VCaP (cell line): Measurements from ENCODE around the gene HOXD1.

Experiments used
- H3K27ac ChIP-seq: fragments of 450-650 bp; 2 replicates; pipeline ENCODE4 v1.5.1; 2017
- TF ChIP-seq, protein P1 (sequence below): fragments of 450-650 bp; conservative IDR thresholded peaks from 2 replicates; pipeline ENCODE4 v1.5.1; 2017; ENCODE audit warnings: mild to moderate bottlenecking, moderate library complexity

Gene HOXD1

DNA sequence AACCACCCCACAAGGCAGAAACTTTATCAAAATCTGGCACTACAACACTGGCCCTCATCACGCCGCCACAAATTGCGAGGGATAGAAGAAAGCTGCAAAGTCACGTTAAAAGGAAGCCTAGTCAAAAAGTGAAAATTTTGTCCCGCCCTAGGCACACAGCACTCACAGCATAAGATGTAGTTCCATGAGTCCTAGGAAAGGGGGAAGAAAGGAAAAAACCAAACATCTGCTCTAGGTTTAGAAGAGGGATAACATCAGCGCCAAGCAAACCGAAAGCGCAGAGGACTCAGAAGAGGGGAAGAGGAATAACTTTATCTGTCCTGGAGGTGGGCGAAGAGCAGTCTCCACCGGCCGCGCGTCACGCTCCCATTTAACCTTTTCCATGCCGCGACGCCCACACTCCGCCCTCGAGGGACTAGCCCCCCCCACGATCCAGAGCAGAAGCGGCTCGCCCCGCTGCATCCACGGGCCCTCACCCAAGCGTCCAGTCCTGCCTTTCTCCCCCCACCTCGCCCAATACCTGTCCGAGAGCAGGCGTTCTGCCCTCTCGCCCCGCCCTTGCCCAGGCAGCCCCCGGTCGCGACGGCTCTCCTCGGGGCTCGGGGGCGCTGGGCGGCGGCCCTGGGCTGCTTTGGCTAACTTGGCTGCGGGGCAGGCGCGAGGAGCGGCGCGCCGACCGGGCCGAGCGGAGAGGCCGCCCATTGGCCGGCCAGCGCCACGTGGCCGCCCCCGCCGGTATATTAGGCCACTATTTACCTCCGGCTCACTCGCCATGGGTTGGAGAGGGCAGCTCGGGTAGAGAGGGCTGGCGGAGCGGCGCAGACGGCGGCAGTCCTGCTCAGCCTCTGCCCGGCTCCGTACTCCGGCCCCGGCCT, at the start of gene HOXD1:
Gene HOXD1, plus strand, starts transcription at position 770 of the 875 bp plus-strand sequence. CDS start 134 bp downstream, outside the sequence.
- H3K27ac ChIP-seq: peak within 1 kb of the TSS; percentile 52; the same call in 1 of the 2 replicates
- TF ChIP-seq, protein P1, sequence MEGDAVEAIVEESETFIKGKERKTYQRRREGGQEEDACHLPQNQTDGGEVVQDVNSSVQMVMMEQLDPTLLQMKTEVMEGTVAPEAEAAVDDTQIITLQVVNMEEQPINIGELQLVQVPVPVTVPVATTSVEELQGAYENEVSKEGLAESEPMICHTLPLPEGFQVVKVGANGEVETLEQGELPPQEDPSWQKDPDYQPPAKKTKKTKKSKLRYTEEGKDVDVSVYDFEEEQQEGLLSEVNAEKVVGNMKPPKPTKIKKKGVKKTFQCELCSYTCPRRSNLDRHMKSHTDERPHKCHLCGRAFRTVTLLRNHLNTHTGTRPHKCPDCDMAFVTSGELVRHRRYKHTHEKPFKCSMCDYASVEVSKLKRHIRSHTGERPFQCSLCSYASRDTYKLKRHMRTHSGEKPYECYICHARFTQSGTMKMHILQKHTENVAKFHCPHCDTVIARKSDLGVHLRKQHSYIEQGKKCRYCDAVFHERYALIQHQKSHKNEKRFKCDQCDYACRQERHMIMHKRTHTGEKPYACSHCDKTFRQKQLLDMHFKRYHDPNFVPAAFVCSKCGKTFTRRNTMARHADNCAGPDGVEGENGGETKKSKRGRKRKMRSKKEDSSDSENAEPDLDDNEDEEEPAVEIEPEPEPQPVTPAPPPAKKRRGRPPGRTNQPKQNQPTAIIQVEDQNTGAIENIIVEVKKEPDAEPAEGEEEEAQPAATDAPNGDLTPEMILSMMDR: no peak

DNA sequence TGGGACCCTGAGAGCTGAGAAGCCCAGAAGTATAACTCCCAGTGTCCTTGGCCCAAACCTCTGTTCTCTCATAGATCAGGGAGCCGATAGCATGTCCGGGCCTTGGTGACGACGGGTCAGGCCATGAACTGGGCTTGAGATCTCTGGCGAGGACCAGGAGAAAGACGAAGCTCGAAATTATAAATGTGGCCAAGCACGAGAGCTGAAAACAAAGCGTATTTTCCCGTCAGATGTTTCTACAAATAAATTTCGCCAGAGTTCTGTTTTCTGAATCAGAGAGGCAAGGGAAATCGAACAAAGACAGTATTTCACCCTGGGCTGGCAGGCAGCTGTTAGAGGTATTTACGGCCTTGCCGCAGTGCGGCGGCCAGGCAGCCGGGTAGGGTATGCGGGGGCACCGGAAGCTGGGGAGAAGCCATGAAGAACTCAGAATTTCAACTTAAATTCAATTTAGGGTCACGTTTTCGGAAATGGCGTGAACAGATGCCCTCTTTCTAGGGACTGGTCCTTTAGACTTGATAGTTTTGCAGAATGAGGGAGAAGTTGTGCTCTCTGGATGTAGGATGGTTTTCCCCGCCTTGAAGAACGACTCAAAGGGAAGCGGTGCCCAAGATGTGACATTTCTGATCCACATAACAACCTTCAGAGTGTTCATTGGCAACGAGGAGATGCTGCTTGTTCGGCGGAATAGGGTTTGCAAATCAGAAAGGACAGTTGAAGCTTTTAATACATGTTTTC, 49.4 kb upstream of the HOXD1 start:
- TF ChIP-seq, protein P1: no peak
- no peak overlapping the region for H3K27ac ChIP-seq

DNA sequence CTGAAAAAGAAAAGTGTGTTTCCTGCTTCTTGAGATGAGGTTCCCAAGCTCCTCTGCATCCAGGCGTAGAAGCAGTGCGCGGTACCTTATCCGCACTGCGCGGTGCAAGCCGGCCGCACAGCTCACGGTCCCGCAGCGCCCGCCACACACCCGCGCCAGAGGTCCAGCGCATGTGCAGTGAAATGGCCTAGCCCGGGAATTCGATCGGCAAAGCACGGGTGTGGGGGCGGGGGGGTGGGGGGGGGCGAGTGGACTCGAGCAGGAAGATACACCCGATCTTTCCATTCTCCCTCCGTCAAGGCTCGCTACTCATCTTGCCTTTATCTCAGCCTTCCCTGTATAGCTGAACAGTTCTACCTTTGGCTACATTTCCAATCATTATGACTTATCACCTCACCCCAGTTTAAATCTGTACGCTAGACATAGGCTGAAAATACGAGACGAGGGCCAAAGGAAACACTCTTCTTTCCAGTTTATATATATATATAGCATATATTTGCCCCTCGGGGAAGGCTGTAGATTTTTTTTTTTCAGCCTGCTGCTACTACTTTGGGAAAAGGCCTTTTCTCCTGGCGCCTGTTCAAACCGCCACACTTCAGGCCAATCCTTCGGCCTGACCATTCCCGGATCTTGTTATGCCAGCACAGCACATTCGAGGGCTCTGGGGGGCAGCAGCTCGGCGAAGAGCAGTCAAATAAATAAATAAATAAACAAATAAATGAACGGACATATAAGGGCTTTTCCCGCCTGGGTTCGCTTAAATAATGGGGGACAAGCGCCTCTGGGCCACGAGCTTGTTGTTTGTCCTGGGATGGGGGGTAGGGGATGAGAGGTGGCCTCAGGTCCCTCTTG, 48.6 kb upstream of the HOXD1 start:
- TF ChIP-seq, protein P1: no peak
- H3K27ac ChIP-seq: peak overlapping the region; percentile 47; the same call in 1 of the 2 replicates

DNA sequence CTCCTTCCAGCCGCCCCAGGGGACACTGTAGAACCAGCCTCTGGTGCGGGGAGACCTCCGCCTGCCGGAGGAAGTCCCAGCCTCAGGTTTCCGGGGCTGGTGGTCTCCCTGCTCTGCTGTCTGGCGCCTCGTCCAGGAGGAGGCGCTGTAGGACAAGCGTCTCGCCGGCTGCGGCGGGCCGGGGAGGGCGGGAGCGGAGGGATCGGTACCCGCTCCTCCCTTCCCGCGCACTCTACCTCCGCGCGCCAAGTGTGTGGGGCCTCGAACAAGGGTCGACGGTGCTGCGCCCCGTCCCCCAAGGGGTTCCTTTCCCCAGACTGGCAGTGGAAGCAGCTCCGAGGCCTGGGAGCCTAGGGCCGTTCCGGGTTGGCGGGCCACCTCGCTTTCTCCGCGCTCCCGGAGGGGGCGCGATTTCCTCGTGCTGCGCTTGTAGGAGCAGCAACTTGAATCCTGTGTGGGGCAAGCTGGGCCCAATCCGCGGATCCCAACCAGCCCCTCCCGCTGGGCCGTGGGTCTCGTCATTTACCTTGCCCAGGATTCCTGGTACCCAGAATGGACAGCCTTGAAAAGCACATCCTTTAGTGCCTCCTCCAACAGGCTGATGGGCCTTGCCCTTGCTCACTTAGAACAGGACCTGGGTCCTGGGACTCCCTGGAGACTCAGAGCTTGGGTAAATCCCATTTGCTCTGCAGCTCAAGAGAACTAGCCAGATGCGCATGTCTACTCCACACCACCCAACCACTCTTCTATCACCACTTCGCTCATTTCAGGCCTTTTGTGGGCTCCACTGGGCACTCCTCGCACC, 47.8 kb upstream of the HOXD1 start:
- TF ChIP-seq, protein P1: peak; percentile 96
- peak overlapping the region; percentile 47; the same call in 1 of the 2 replicates for H3K27ac ChIP-seq

DNA sequence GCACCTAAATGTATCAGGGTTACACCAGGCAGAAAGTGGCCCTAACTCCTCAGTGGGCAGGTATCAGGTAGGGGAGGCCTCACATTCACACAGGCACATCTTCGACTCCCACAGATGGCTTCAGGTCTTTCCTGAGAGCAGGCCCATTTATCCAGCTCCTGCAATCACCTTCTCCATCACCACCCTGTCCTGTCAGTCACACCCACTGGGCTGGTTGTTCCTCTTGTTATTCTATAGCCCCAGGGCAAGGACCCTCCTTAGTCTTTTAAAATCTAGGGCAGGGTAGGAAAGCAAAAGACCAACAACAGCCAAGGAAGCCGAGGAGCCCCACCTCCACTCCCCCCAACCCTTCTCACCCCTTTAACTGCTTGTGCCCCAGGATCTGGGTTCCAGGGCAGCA, 46.2 kb upstream of the HOXD1 start:
- H3K27ac ChIP-seq: no peak overlapping the region
- TF ChIP-seq, protein P1: no peak

DNA sequence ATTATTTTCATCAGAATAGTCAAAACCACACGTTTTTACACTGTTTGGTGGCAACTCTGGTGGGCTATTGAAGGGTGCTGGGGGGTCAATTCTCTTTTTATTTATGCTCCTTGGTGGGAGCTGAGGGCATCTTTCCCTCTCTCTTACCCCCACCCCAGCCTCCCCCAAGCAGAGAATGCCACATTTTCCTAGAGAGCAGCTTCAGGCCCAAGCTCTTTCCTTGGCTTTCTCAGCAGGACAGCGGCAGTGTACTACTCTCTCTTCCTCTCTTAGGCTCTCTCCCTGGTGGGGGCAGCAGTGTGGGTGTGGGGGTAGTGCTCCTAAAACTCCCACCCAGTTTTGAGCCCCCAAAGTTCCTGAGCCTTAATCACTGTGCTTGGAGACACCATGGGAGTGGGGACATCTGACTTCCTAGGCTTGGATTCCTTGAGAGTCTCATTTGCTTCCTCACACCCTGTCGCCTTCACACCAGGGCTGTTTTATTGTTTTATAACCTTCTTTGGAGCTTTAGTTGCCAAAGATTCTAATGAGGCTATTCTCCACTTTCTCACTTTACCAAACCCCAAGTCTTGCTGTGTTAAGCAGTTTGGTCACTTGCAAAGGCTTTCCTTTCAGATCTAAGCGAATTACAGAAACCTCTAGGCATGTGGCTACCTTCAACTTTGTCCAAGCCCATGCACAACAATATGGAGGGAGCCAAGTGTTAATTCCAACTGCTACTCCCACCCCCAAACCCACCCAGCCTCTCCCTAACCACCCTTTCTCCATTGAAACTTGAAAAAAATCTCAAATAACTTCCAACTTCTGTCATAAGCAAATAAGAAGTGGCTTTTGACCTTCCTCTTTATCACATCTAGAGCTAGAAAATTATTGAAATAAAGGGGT, 43.1 kb upstream of the HOXD1 start:
- no peak overlapping the region for H3K27ac ChIP-seq
- TF ChIP-seq, protein P1: no peak
